ENCODE measurements around the gene PF4V1. TPM values are rescaled to one million over a fixed set of nuclear protein-coding genes. Genes with fewer than 3 reads are reported as not detected.

PF4V1 gene
- total and polyA plus RNA-seq, 5 donors from 2014 or later = 3.0 TPM; not detected in 4

- ATAC-seq (ENCODE audit: low read depth in 2 of 2) = no peak
- Mint-ChIP-seq H3K4me3 (no peak overlapping the region), H3K9me3 (peaks cover 0 to 6% (median 1%) of the 10 kb centered on the region in 7 donors), H3K27ac (no peak overlapping the region), H3K4me1 (no peaks in the 10 kb centered on the region), H3K27me3 (no peaks in the 10 kb centered on the region), H3K36me3 (no peaks in the 10 kb centered on the region)
- H3K4me3 ChIP-seq (ENCODE audit: low read depth, low read length) = no peak overlapping the region
- H3K27ac ChIP-seq (ENCODE audit: insufficient read depth, low read length, poor library complexity, severe bottlenecking) = no peak overlapping the region
- no peaks in the 10 kb centered on the region for H3K36me3 ChIP-seq (ENCODE audit: control insufficient read depth, insufficient read depth, low read length)
- H3K27me3 ChIP-seq (ENCODE audit: control insufficient read depth, insufficient read depth, low read length) = no peaks in the 10 kb centered on the region
- H3K9me3 ChIP-seq (ENCODE audit: control insufficient read depth in 2 of 2, low read length in 2 of 2) = no peaks in the 10 kb centered on the region
- H3K4me1 ChIP-seq (ENCODE audit: control insufficient read depth, insufficient read depth, low read length, poor library complexity, severe bottlenecking) = no peaks in the 10 kb centered on the region
- no peak for DNase-seq
Measured at GRCh38 chr4:73859614-73860088, 6.6 kb downstream of the PF4V1 start.

GRCh38 chr4:73860181-73860580, 7.1 kb downstream of the PF4V1 start:
- Histone ChIP-seq H3K27ac (ENCODE audit: insufficient read depth, low read length, poor library complexity, severe bottlenecking) (no peak overlapping the region), H3K4me3 (ENCODE audit: low read depth, low read length) (no peak overlapping the region), H3K27me3 (ENCODE audit: control insufficient read depth, insufficient read depth, low read length) (no peaks in the 10 kb centered on the region), H3K4me1 (ENCODE audit: control insufficient read depth, insufficient read depth, low read length, poor library complexity, severe bottlenecking) (no peaks in the 10 kb centered on the region), H3K9me3 (ENCODE audit: control insufficient read depth in 2 of 2, low read length in 2 of 2) (no peaks in the 10 kb centered on the region), H3K36me3 (ENCODE audit: control insufficient read depth, insufficient read depth, low read length) (no peaks in the 10 kb centered on the region)
- Mint-ChIP-seq H3K27ac (no peak overlapping the region), H3K36me3 (no peaks in the 10 kb centered on the region), H3K27me3 (no peaks in the 10 kb centered on the region), H3K4me1 (no peaks in the 10 kb centered on the region), H3K4me3 (no peak overlapping the region), H3K9me3 (peaks cover 0 to 6% (median 1%) of the 10 kb centered on the region in 7 donors)
- DNase-seq (no peak), ATAC-seq (ENCODE audit: low read depth in 2 of 2) (no peak)

- H3K27me3 ChIP-seq (ENCODE audit: control insufficient read depth, insufficient read depth, low read length) = no peaks in the 10 kb centered on the region
- no peaks in the 10 kb centered on the region for H3K36me3 Mint-ChIP-seq
- ATAC-seq (ENCODE audit: low read depth in 2 of 2) (no peak), DNase-seq (no peak)
- no peaks in the 10 kb centered on the region for H3K9me3 ChIP-seq (ENCODE audit: control insufficient read depth in 2 of 2, low read length in 2 of 2)
- H3K27me3 Mint-ChIP-seq = no peaks in the 10 kb centered on the region
- H3K27ac ChIP-seq (ENCODE audit: insufficient read depth, low read length, poor library complexity, severe bottlenecking) = no peak overlapping the region
- no peaks in the 10 kb centered on the region for H3K4me1 Mint-ChIP-seq
- H3K4me1 ChIP-seq (ENCODE audit: control insufficient read depth, insufficient read depth, low read length, poor library complexity, severe bottlenecking) = no peaks in the 10 kb centered on the region
- no peaks in the 10 kb centered on the region for H3K36me3 ChIP-seq (ENCODE audit: control insufficient read depth, insufficient read depth, low read length)
- no peak overlapping the region for H3K4me3 ChIP-seq (ENCODE audit: low read depth, low read length)
- no peak overlapping the region for H3K4me3 Mint-ChIP-seq
- no peak overlapping the region for H3K27ac Mint-ChIP-seq
- H3K9me3 Mint-ChIP-seq = peaks cover 0 to 6% (median 0%) of the 10 kb centered on the region in 7 donors
Measured at GRCh38 chr4:73860917-73861316, 7.8 kb downstream of the PF4V1 start.

- H3K4me1 Mint-ChIP-seq = no peaks in the 10 kb centered on the region
- no peak overlapping the region for H3K4me3 Mint-ChIP-seq
- no peaks in the 10 kb centered on the region for H3K36me3 ChIP-seq (ENCODE audit: control insufficient read depth, insufficient read depth, low read length)
- ATAC-seq (ENCODE audit: low read depth in 2 of 2) (no peak), DNase-seq (no peak)
- no peaks in the 10 kb centered on the region for H3K9me3 ChIP-seq (ENCODE audit: control insufficient read depth in 2 of 2, low read length in 2 of 2)
- peaks cover 0 to 6% (median 0%) of the 10 kb centered on the region in 7 donors for H3K9me3 Mint-ChIP-seq
- no peaks in the 10 kb centered on the region for H3K27me3 Mint-ChIP-seq
- H3K4me1 ChIP-seq (ENCODE audit: control insufficient read depth, insufficient read depth, low read length, poor library complexity, severe bottlenecking) = no peaks in the 10 kb centered on the region
- no peaks in the 10 kb centered on the region for H3K36me3 Mint-ChIP-seq
- no peak overlapping the region for H3K4me3 ChIP-seq (ENCODE audit: low read depth, low read length)
- no peaks in the 10 kb centered on the region for H3K27me3 ChIP-seq (ENCODE audit: control insufficient read depth, insufficient read depth, low read length)
- H3K27ac ChIP-seq (ENCODE audit: insufficient read depth, low read length, poor library complexity, severe bottlenecking) = no peak overlapping the region
- H3K27ac Mint-ChIP-seq = no peak overlapping the region
Measured at GRCh38 chr4:73862322-73862721, 9.2 kb downstream of the PF4V1 start.

DNA sequence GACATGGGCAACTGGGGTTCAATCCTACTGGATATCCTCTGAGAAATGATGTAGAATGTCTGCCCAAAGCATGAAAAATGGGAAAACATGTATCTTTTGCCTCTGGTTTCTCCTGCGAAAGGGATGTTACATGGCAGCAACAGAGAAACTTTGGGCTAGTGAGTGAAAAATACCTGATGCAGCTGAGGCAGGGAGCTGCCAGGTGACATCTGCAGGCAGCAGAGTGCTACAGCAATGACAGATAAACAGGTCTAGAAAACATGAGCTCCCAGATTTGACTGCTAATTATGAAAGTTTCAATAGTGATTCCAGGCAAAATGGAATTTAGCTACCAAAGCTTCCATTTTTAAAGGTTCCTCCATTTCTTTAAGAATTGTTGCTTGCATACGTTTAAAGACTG, 11.3 kb downstream of the PF4V1 start:
- Histone ChIP-seq H3K27ac (ENCODE audit: insufficient read depth, low read length, poor library complexity, severe bottlenecking) (no peak overlapping the region), H3K27me3 (ENCODE audit: control insufficient read depth, insufficient read depth, low read length) (no peaks in the 10 kb centered on the region), H3K36me3 (ENCODE audit: control insufficient read depth, insufficient read depth, low read length) (no peaks in the 10 kb centered on the region), H3K4me1 (ENCODE audit: control insufficient read depth, insufficient read depth, low read length, poor library complexity, severe bottlenecking) (no peaks in the 10 kb centered on the region), H3K4me3 (ENCODE audit: low read depth, low read length) (no peak overlapping the region), H3K9me3 (ENCODE audit: control insufficient read depth in 2 of 2, low read length in 2 of 2) (no peaks in the 10 kb centered on the region)
- H3K9me3 Mint-ChIP-seq = peaks cover 0 to 6% (median 0%) of the 10 kb centered on the region in 7 donors
- DNase-seq (no peak), ATAC-seq (ENCODE audit: low read depth in 2 of 2) (no peak)
- H3K4me1 Mint-ChIP-seq = no peaks in the 10 kb centered on the region
- no peak overlapping the region for H3K27ac Mint-ChIP-seq
- H3K4me3 Mint-ChIP-seq = no peak overlapping the region
- no peaks in the 10 kb centered on the region for H3K36me3 Mint-ChIP-seq
- peaks cover 11% of the 10 kb centered on the region for H3K27me3 Mint-ChIP-seq

DNA sequence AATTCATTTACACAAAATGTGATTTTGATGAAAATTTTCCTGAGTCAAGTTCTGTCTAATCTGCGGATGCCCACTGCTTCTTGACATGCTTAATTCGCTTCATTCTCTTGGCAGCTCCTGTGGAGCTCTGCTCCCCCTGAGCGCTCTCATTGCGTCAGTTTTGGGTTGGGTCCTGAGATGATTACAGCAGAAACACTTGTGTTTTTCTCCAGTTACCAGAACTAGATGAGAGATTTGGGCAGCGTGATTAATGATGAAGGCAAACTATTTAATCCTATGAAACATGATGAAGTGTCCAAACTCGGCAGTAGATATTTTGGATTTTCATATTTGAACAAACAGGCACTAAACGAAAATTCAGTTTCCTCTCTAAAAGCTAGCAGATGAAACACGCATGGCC, 11.9 kb downstream of the PF4V1 start:
- DNase-seq = no peak
- H3K27ac ChIP-seq (ENCODE audit: insufficient read depth, low read length, poor library complexity, severe bottlenecking) = no peak overlapping the region
- no peaks in the 10 kb centered on the region for H3K4me1 ChIP-seq (ENCODE audit: control insufficient read depth, insufficient read depth, low read length, poor library complexity, severe bottlenecking)
- H3K9me3 Mint-ChIP-seq = peaks cover 0 to 6% (median 0%) of the 10 kb centered on the region in 7 donors
- no peak for ATAC-seq (ENCODE audit: low read depth in 2 of 2)
- H3K9me3 ChIP-seq (ENCODE audit: control insufficient read depth in 2 of 2, low read length in 2 of 2) = no peaks in the 10 kb centered on the region
- no peak overlapping the region for H3K27ac Mint-ChIP-seq
- H3K27me3 ChIP-seq (ENCODE audit: control insufficient read depth, insufficient read depth, low read length) = no peaks in the 10 kb centered on the region
- H3K36me3 ChIP-seq (ENCODE audit: control insufficient read depth, insufficient read depth, low read length) = no peaks in the 10 kb centered on the region
- no peaks in the 10 kb centered on the region for H3K36me3 Mint-ChIP-seq
- H3K27me3 Mint-ChIP-seq = peaks cover 11% of the 10 kb centered on the region
- no peak overlapping the region for H3K4me3 ChIP-seq (ENCODE audit: low read depth, low read length)
- no peaks in the 10 kb centered on the region for H3K4me1 Mint-ChIP-seq
- no peak overlapping the region for H3K4me3 Mint-ChIP-seq

GRCh38 chr4:73865431-73866096, 12.5 kb downstream of the PF4V1 start:
- H3K27me3 ChIP-seq (ENCODE audit: control insufficient read depth, insufficient read depth, low read length) = no peaks in the 10 kb centered on the region
- H3K36me3 ChIP-seq (ENCODE audit: control insufficient read depth, insufficient read depth, low read length) = no peaks in the 10 kb centered on the region
- H3K4me3 Mint-ChIP-seq = no peak overlapping the region
- no peaks in the 10 kb centered on the region for H3K36me3 Mint-ChIP-seq
- no peaks in the 10 kb centered on the region for H3K4me1 ChIP-seq (ENCODE audit: control insufficient read depth, insufficient read depth, low read length, poor library complexity, severe bottlenecking)
- H3K9me3 Mint-ChIP-seq = peaks cover 0 to 6% (median 0%) of the 10 kb centered on the region in 7 donors
- no peaks in the 10 kb centered on the region for H3K9me3 ChIP-seq (ENCODE audit: control insufficient read depth in 2 of 2, low read length in 2 of 2)
- ATAC-seq (ENCODE audit: low read depth in 2 of 2) (no peak), DNase-seq (no peak)
- no peak overlapping the region for H3K27ac Mint-ChIP-seq
- H3K4me1 Mint-ChIP-seq = no peaks in the 10 kb centered on the region
- peaks cover 12% of the 10 kb centered on the region for H3K27me3 Mint-ChIP-seq
- no peak overlapping the region for H3K27ac ChIP-seq (ENCODE audit: insufficient read depth, low read length, poor library complexity, severe bottlenecking)
- no peak overlapping the region for H3K4me3 ChIP-seq (ENCODE audit: low read depth, low read length)

GRCh38 chr4:73866246-73866645, 13.2 kb downstream of the PF4V1 start:
- no peaks in the 10 kb centered on the region for H3K36me3 Mint-ChIP-seq
- Histone ChIP-seq H3K4me3 (ENCODE audit: low read depth, low read length) (no peak overlapping the region), H3K27me3 (ENCODE audit: control insufficient read depth, insufficient read depth, low read length) (no peaks in the 10 kb centered on the region), H3K9me3 (ENCODE audit: control insufficient read depth in 2 of 2, low read length in 2 of 2) (no peaks in the 10 kb centered on the region), H3K4me1 (ENCODE audit: control insufficient read depth, insufficient read depth, low read length, poor library complexity, severe bottlenecking) (no peaks in the 10 kb centered on the region), H3K27ac (ENCODE audit: insufficient read depth, low read length, poor library complexity, severe bottlenecking) (no peak overlapping the region), H3K36me3 (ENCODE audit: control insufficient read depth, insufficient read depth, low read length) (no peaks in the 10 kb centered on the region)
- H3K27me3 Mint-ChIP-seq = peaks cover 16% of the 10 kb centered on the region
- H3K9me3 Mint-ChIP-seq = peaks cover 0 to 6% (median 0%) of the 10 kb centered on the region in 7 donors
- no peak for ATAC-seq (ENCODE audit: low read depth in 2 of 2)
- no peak for DNase-seq
- no peaks in the 10 kb centered on the region for H3K4me1 Mint-ChIP-seq
- no peak overlapping the region for H3K4me3 Mint-ChIP-seq
- no peak overlapping the region for H3K27ac Mint-ChIP-seq

All from CD4-positive, CD25-positive, alpha-beta regulatory T cell (primary cell).